ENCODE data around the gene NARF.
"Not testable (repeated sequence)": the region's sequence is repeated elsewhere in the genome, so short reads cannot be mapped to it uniquely, and the experiment has no call there.

Gene NARF

GRCh38 chr17:82496529-82497434 lies 38.2 kb downstream of the NARF start:
- Histone ChIP-seq H3K27ac (ENCODE audit: low read depth in 2 of 2, low read length in 2 of 2) (peak overlapping the region; percentile 62 to 75), H3K36me3 (ENCODE audit: control insufficient read depth in 2 of 2, insufficient read depth in 2 of 2, low read length in 2 of 2) (no peaks in the 10 kb centered on the region), H3K27me3 (ENCODE audit: control insufficient read depth in 2 of 2, insufficient read depth in 2 of 2, low read length in 2 of 2) (no peaks in the 10 kb centered on the region), H3K9me3 (ENCODE audit: control insufficient read depth in 2 of 2, low read length in 2 of 2) (no peaks in the 10 kb centered on the region), H3K4me1 (ENCODE audit: control insufficient read depth in 2 of 2, insufficient read depth in 2 of 2, low read length in 2 of 2) (peaks cover 16 to 19% of the 10 kb centered on the region in 2 donors), H3K4me3 (ENCODE audit: low read length in 2 of 2) (peak overlapping the region; percentile 72 to 74), H3K9ac (ENCODE audit: low read depth in 1 of 2, low read length in 2 of 2) (peak overlapping the region; percentile 63 to 77)

GRCh38 chr17:82497483-82498405 lies 39.2 kb downstream of the NARF start:
- peaks cover 16 to 19% of the 10 kb centered on the region in 2 donors for H3K4me1 ChIP-seq (ENCODE audit: control insufficient read depth in 2 of 2, insufficient read depth in 2 of 2, low read length in 2 of 2)
- H3K27me3 ChIP-seq (ENCODE audit: control insufficient read depth in 2 of 2, insufficient read depth in 2 of 2, low read length in 2 of 2): no peaks in the 10 kb centered on the region
- no peaks in the 10 kb centered on the region for H3K36me3 ChIP-seq (ENCODE audit: control insufficient read depth in 2 of 2, insufficient read depth in 2 of 2, low read length in 2 of 2)
- peak overlapping the region; percentile 70 to 71 for H3K9ac ChIP-seq (ENCODE audit: low read depth in 1 of 2, low read length in 2 of 2)
- peak overlapping the region; percentile 60 to 72 for H3K4me3 ChIP-seq (ENCODE audit: low read length in 2 of 2)
- H3K27ac ChIP-seq (ENCODE audit: low read depth in 2 of 2, low read length in 2 of 2): peak overlapping the region; percentile 71 to 75
- H3K9me3 ChIP-seq (ENCODE audit: control insufficient read depth in 2 of 2, low read length in 2 of 2): no peaks in the 10 kb centered on the region

GRCh38 chr17:82502207-82502606 lies 43.7 kb downstream of the NARF start:
- peaks cover 3 to 6% of the 10 kb centered on the region in 2 donors for H3K4me1 ChIP-seq (ENCODE audit: control insufficient read depth in 2 of 2, insufficient read depth in 2 of 2, low read length in 2 of 2)
- no peak overlapping the region for H3K9ac ChIP-seq (ENCODE audit: low read depth in 1 of 2, low read length in 2 of 2)
- H3K9me3 ChIP-seq (ENCODE audit: control insufficient read depth in 2 of 2, low read length in 2 of 2): no peaks in the 10 kb centered on the region
- no peak overlapping the region for H3K4me3 ChIP-seq (ENCODE audit: low read length in 2 of 2)
- H3K36me3 ChIP-seq (ENCODE audit: control insufficient read depth in 2 of 2, insufficient read depth in 2 of 2, low read length in 2 of 2): no peaks in the 10 kb centered on the region
- H3K27me3 ChIP-seq (ENCODE audit: control insufficient read depth in 2 of 2, insufficient read depth in 2 of 2, low read length in 2 of 2): no peaks in the 10 kb centered on the region
- no peak overlapping the region for H3K27ac ChIP-seq (ENCODE audit: low read depth in 2 of 2, low read length in 2 of 2)

- H3K27me3 ChIP-seq (ENCODE audit: control insufficient read depth in 2 of 2, insufficient read depth in 2 of 2, low read length in 2 of 2): no peaks in the 10 kb centered on the region
- no peaks in the 10 kb centered on the region for H3K36me3 ChIP-seq (ENCODE audit: control insufficient read depth in 2 of 2, insufficient read depth in 2 of 2, low read length in 2 of 2)
- H3K9ac ChIP-seq (ENCODE audit: low read depth in 1 of 2, low read length in 2 of 2): no peak overlapping the region
- H3K9me3 ChIP-seq (ENCODE audit: control insufficient read depth in 2 of 2, low read length in 2 of 2): no peaks in the 10 kb centered on the region
- H3K27ac ChIP-seq (ENCODE audit: low read depth in 2 of 2, low read length in 2 of 2): no peak overlapping the region
- no peaks in the 10 kb centered on the region for H3K4me1 ChIP-seq (ENCODE audit: control insufficient read depth in 2 of 2, insufficient read depth in 2 of 2, low read length in 2 of 2)
- no peak overlapping the region for H3K4me3 ChIP-seq (ENCODE audit: low read length in 2 of 2)
These were observed 44.7 kb downstream of the NARF start for GRCh38 chr17:82503094-82503727.

- Histone ChIP-seq H3K27ac (ENCODE audit: low read depth in 2 of 2, low read length in 2 of 2) (no peak overlapping the region), H3K4me1 (ENCODE audit: control insufficient read depth in 2 of 2, insufficient read depth in 2 of 2, low read length in 2 of 2) (no peaks in the 10 kb centered on the region)
These were observed 45.3 kb downstream of the NARF start for GRCh38 chr17:82503728-82504308.

DNA sequence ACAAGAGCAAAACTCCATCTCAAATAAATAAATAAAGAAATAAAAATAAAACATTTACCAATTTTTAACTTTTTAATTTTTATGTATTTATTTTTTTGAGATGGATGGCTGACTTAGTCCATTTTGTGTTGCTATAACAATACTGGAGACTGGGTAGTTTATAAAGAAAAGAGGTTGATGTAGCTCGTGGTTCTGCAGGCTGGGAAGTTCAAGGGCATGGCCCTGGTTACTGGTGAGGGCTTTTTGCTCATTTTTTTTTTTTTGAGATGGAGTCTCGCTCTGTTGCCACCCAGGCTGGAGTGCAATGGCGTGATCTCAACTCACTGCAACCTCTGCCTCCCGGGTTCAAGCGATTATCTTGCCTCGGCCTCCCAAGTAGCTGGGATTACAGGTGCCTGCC lies 46.8 kb downstream of the NARF start:
- Histone ChIP-seq H3K4me3 (ENCODE audit: low read length in 2 of 2) (no peak overlapping the region), H3K4me1 (ENCODE audit: control insufficient read depth in 2 of 2, insufficient read depth in 2 of 2, low read length in 2 of 2) (no peaks in the 10 kb centered on the region), H3K27me3 (ENCODE audit: control insufficient read depth in 2 of 2, insufficient read depth in 2 of 2, low read length in 2 of 2) (no peaks in the 10 kb centered on the region), H3K27ac (ENCODE audit: low read depth in 2 of 2, low read length in 2 of 2) (no peak overlapping the region), H3K9me3 (ENCODE audit: control insufficient read depth in 2 of 2, low read length in 2 of 2) (no peaks in the 10 kb centered on the region), H3K36me3 (ENCODE audit: control insufficient read depth in 2 of 2, insufficient read depth in 2 of 2, low read length in 2 of 2) (no peaks in the 10 kb centered on the region), H3K9ac (ENCODE audit: low read depth in 1 of 2, low read length in 2 of 2) (no peak overlapping the region)

More at GRCh38 chr17:82503728-82504308, 45.3 kb downstream of the NARF start:
- no peaks in the 10 kb centered on the region for H3K9me3 ChIP-seq (ENCODE audit: control insufficient read depth in 2 of 2, low read length in 2 of 2)
- no peak overlapping the region for H3K9ac ChIP-seq (ENCODE audit: low read depth in 1 of 2, low read length in 2 of 2)
- no peak overlapping the region for H3K4me3 ChIP-seq (ENCODE audit: low read length in 2 of 2)
- no peaks in the 10 kb centered on the region for H3K36me3 ChIP-seq (ENCODE audit: control insufficient read depth in 2 of 2, insufficient read depth in 2 of 2, low read length in 2 of 2)
- no peaks in the 10 kb centered on the region for H3K27me3 ChIP-seq (ENCODE audit: control insufficient read depth in 2 of 2, insufficient read depth in 2 of 2, low read length in 2 of 2)

GRCh38 chr17:82506402-82506801 lies 47.9 kb downstream of the NARF start:
- H3K36me3 ChIP-seq (ENCODE audit: control insufficient read depth in 2 of 2, insufficient read depth in 2 of 2, low read length in 2 of 2); H3K9me3 ChIP-seq (ENCODE audit: control insufficient read depth in 2 of 2, low read length in 2 of 2); H3K4me3 ChIP-seq (ENCODE audit: low read length in 2 of 2); H3K4me1 ChIP-seq (ENCODE audit: control insufficient read depth in 2 of 2, insufficient read depth in 2 of 2, low read length in 2 of 2); H3K9ac ChIP-seq (ENCODE audit: low read depth in 1 of 2, low read length in 2 of 2); H3K27ac ChIP-seq (ENCODE audit: low read depth in 2 of 2, low read length in 2 of 2); H3K27me3 ChIP-seq (ENCODE audit: control insufficient read depth in 2 of 2, insufficient read depth in 2 of 2, low read length in 2 of 2): not testable (repeated sequence)

GRCh38 chr17:82507631-82508175 lies 49.2 kb downstream of the NARF start:
- H3K4me1 ChIP-seq (ENCODE audit: control insufficient read depth in 2 of 2, insufficient read depth in 2 of 2, low read length in 2 of 2): no peaks in the 10 kb centered on the region
- H3K27me3 ChIP-seq (ENCODE audit: control insufficient read depth in 2 of 2, insufficient read depth in 2 of 2, low read length in 2 of 2): no peaks in the 10 kb centered on the region

GRCh38 chr17:82511642-82512041 lies 53.1 kb downstream of the NARF start:
- H3K36me3 ChIP-seq (ENCODE audit: control insufficient read depth in 2 of 2, insufficient read depth in 2 of 2, low read length in 2 of 2); H3K27ac ChIP-seq (ENCODE audit: low read depth in 2 of 2, low read length in 2 of 2); H3K27me3 ChIP-seq (ENCODE audit: control insufficient read depth in 2 of 2, insufficient read depth in 2 of 2, low read length in 2 of 2); H3K9ac ChIP-seq (ENCODE audit: low read depth in 1 of 2, low read length in 2 of 2); H3K9me3 ChIP-seq (ENCODE audit: control insufficient read depth in 2 of 2, low read length in 2 of 2); H3K4me3 ChIP-seq (ENCODE audit: low read length in 2 of 2); H3K4me1 ChIP-seq (ENCODE audit: control insufficient read depth in 2 of 2, insufficient read depth in 2 of 2, low read length in 2 of 2): not testable (repeated sequence)

More at GRCh38 chr17:82507631-82508175, 49.2 kb downstream of the NARF start:
- H3K4me3 ChIP-seq (ENCODE audit: low read length in 2 of 2): no peak overlapping the region
- no peaks in the 10 kb centered on the region for H3K36me3 ChIP-seq (ENCODE audit: control insufficient read depth in 2 of 2, insufficient read depth in 2 of 2, low read length in 2 of 2)
- no peaks in the 10 kb centered on the region for H3K9me3 ChIP-seq (ENCODE audit: control insufficient read depth in 2 of 2, low read length in 2 of 2)
- no peak overlapping the region for H3K9ac ChIP-seq (ENCODE audit: low read depth in 1 of 2, low read length in 2 of 2)
- no peak overlapping the region for H3K27ac ChIP-seq (ENCODE audit: low read depth in 2 of 2, low read length in 2 of 2)

Measured in mucosa of rectum (tissue), 2 donors.